ENCODE results near the gene IRF1. TPM values are rescaled to one million over a fixed set of nuclear protein-coding genes. Genes with fewer than 3 reads are reported as not detected.

Gene IRF1
- total and polyA plus RNA-seq, 4 donors, result 9.5 to 42.6 (median 24.7) TPM

DNA sequence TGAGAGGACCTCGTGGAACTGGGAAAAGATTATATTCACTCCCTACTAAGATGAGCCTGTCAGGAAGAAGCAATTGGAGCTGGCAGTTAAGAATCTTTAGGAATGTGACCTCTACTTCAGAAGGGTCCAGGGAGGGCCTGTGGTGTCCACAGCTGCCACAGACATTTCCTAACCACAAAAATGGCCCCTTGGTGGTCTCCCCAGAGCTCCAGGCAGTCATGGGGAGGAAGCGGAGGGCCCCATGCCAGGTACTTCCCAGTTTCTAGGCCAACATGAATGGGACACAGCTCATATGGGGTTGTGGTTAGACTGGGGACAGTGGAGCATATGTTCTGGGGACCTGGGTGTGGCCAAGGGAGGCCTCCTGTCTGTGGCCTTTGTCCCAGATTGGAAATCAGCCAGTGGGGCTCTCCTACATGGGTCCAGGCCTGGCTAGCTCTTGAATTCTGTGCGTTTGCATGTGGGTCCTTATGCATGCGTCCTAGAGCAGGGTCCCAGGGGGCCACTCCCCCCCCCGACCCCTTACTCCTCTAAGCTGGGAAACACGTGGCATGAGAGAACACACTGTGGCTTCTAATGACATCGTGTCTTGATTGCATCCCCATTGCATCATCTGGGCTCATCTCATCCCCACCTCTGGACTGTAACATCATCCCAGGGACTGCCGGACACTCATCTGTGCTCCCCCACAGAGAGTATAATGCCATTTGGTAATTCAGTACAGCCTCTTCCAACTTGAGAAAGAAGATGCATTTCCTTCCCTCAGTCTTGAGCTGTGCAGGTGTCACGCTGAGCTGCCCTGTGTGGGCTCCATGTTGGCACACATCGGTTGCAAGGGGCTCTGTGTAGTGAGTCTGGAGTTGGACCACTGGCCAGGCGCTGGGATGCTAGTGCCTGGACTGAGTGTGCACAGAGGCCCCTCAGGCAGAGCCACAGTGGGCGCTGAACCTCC is 31.3 kb downstream of the IRF1 start:
- Histone ChIP-seq H3K9me3 (ENCODE audit: control insufficient read depth in 4 of 4, low read length in 3 of 4) (no peaks in the 10 kb centered on the region), H3K9ac (ENCODE audit: low read depth in 1 of 2, low read length in 2 of 2) (peak overlapping the region in 1 of 2 donors; percentile 37), H3K27me3 (ENCODE audit: control insufficient read depth in 4 of 4, insufficient read depth in 4 of 4, low read length in 3 of 4) (no peaks in the 10 kb centered on the region), H3K27ac (ENCODE audit: low read depth in 1 of 2, low read length in 2 of 2) (peak overlapping the region; percentile 73 to 92), H3K36me3 (ENCODE audit: control insufficient read depth in 4 of 4, insufficient read depth in 3 of 4, low read depth in 1 of 4, low read length in 3 of 4) (no peaks in the 10 kb centered on the region), H3K4me3 (ENCODE audit: low read depth in 1 of 3, low read length in 3 of 3) (no peak overlapping the region), H3K4me1 (ENCODE audit: control insufficient read depth in 4 of 4, insufficient read depth in 4 of 4, low read length in 3 of 4) (peaks cover 36 to 88% (median 77%) of the 10 kb centered on the region in 4 donors)
- TF ChIP-seq, protein P1, sequence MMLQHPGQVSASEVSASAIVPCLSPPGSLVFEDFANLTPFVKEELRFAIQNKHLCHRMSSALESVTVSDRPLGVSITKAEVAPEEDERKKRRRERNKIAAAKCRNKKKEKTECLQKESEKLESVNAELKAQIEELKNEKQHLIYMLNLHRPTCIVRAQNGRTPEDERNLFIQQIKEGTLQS (IDR thresholded peaks at IDR 0.05), result peak; percentile 96
- TF ChIP-seq, protein P2, sequence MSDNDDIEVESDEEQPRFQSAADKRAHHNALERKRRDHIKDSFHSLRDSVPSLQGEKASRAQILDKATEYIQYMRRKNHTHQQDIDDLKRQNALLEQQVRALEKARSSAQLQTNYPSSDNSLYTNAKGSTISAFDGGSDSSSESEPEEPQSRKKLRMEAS (IDR thresholded peaks at IDR 0.05), result no peak
- TF ChIP-seq, protein P3, sequence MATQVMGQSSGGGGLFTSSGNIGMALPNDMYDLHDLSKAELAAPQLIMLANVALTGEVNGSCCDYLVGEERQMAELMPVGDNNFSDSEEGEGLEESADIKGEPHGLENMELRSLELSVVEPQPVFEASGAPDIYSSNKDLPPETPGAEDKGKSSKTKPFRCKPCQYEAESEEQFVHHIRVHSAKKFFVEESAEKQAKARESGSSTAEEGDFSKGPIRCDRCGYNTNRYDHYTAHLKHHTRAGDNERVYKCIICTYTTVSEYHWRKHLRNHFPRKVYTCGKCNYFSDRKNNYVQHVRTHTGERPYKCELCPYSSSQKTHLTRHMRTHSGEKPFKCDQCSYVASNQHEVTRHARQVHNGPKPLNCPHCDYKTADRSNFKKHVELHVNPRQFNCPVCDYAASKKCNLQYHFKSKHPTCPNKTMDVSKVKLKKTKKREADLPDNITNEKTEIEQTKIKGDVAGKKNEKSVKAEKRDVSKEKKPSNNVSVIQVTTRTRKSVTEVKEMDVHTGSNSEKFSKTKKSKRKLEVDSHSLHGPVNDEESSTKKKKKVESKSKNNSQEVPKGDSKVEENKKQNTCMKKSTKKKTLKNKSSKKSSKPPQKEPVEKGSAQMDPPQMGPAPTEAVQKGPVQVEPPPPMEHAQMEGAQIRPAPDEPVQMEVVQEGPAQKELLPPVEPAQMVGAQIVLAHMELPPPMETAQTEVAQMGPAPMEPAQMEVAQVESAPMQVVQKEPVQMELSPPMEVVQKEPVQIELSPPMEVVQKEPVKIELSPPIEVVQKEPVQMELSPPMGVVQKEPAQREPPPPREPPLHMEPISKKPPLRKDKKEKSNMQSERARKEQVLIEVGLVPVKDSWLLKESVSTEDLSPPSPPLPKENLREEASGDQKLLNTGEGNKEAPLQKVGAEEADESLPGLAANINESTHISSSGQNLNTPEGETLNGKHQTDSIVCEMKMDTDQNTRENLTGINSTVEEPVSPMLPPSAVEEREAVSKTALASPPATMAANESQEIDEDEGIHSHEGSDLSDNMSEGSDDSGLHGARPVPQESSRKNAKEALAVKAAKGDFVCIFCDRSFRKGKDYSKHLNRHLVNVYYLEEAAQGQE (IDR thresholded peaks at IDR 0.05), result peak; percentile 30
- no peak for TF ChIP-seq JUND (IDR thresholded peaks at IDR 0.05)
- TF ChIP-seq, protein P4, sequence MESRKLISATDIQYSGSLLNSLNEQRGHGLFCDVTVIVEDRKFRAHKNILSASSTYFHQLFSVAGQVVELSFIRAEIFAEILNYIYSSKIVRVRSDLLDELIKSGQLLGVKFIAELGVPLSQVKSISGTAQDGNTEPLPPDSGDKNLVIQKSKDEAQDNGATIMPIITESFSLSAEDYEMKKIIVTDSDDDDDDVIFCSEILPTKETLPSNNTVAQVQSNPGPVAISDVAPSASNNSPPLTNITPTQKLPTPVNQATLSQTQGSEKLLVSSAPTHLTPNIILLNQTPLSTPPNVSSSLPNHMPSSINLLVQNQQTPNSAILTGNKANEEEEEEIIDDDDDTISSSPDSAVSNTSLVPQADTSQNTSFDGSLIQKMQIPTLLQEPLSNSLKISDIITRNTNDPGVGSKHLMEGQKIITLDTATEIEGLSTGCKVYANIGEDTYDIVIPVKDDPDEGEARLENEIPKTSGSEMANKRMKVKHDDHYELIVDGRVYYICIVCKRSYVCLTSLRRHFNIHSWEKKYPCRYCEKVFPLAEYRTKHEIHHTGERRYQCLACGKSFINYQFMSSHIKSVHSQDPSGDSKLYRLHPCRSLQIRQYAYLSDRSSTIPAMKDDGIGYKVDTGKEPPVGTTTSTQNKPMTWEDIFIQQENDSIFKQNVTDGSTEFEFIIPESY (IDR thresholded peaks at IDR 0.05), result peak; percentile 9
- no peak for TF ChIP-seq RAD21 (IDR thresholded peaks at IDR 0.05)
- TF ChIP-seq YY1 (IDR thresholded peaks at IDR 0.05), result no peak
- no peak for TF ChIP-seq EGR1 (IDR thresholded peaks at IDR 0.05; ENCODE audit: low read depth in 2 of 2)
- peak in 1 of 2 donors; percentile 77 for TF ChIP-seq RXRA (IDR thresholded peaks at IDR 0.05)
- no peak for TF ChIP-seq GABPA (IDR thresholded peaks at IDR 0.05 in 1 of 2, conservative IDR thresholded peaks at IDR 0.05 in 1 of 2)
- no peak for TF ChIP-seq TAF1 (conservative IDR thresholded peaks at IDR 0.05)
- TF ChIP-seq FOXA2 (IDR thresholded peaks at IDR 0.05), result no peak
- TF ChIP-seq, protein P5, sequence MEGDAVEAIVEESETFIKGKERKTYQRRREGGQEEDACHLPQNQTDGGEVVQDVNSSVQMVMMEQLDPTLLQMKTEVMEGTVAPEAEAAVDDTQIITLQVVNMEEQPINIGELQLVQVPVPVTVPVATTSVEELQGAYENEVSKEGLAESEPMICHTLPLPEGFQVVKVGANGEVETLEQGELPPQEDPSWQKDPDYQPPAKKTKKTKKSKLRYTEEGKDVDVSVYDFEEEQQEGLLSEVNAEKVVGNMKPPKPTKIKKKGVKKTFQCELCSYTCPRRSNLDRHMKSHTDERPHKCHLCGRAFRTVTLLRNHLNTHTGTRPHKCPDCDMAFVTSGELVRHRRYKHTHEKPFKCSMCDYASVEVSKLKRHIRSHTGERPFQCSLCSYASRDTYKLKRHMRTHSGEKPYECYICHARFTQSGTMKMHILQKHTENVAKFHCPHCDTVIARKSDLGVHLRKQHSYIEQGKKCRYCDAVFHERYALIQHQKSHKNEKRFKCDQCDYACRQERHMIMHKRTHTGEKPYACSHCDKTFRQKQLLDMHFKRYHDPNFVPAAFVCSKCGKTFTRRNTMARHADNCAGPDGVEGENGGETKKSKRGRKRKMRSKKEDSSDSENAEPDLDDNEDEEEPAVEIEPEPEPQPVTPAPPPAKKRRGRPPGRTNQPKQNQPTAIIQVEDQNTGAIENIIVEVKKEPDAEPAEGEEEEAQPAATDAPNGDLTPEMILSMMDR (IDR thresholded peaks at IDR 0.05; ENCODE audit: low read depth, low read length, missing input control), result no peak
- TF ChIP-seq NR2F2 (IDR thresholded peaks at IDR 0.05), result no peak
- TF ChIP-seq HNF4A (conservative IDR thresholded peaks at IDR 0.05), result peak in 1 of 2 donors; percentile 70
- TF ChIP-seq SP1 (IDR thresholded peaks at IDR 0.05), result peak; percentile 68
- no peak for TF ChIP-seq FOXA1 (IDR thresholded peaks at IDR 0.05)
- TF ChIP-seq HNF4G (IDR thresholded peaks at IDR 0.05), result peak; percentile 34
- 57% methylated on average over 12 of the region's 12 CpGs for WGBS
- no peak for DNase-seq (ENCODE audit: low spot score)

Measured in liver (tissue), 9 donors.